NCI-H524 treated with DMSO at 0.1 percent for 48 hours (cell line): ENCODE results near the gene CUX1.
"Not testable (repeated sequence)": the region's sequence is repeated elsewhere in the genome, so short reads cannot be mapped to it uniquely, and the experiment has no call there.

Source experiments
- DNase-seq: peaks from one replicate; lab custom pipeline; 2025; lab: John Stamatoyannopoulos, UW

CUX1 gene

GRCh38 chr7:102099474-102099873, 282.0 kb downstream of the CUX1 start:
- no peak for DNase-seq

GRCh38 chr7:102101111-102101551, 283.7 kb downstream of the CUX1 start:
- no peak for DNase-seq

GRCh38 chr7:102101926-102102325, 284.5 kb downstream of the CUX1 start:
- no peak for DNase-seq

- DNase-seq = no peak
Observed at GRCh38 chr7:102103027-102103372, 285.6 kb downstream of the CUX1 start.

GRCh38 chr7:102104245-102104644, 286.8 kb downstream of the CUX1 start:
- no peak for DNase-seq

GRCh38 chr7:102106625-102107024, 289.2 kb downstream of the CUX1 start:
- DNase-seq = no peak

- no peak for DNase-seq
Observed at GRCh38 chr7:102107474-102108104, 290.2 kb downstream of the CUX1 start.

GRCh38 chr7:102111061-102112041, 293.9 kb downstream of the CUX1 start:
- no peak for DNase-seq

- DNase-seq = no peak
Observed at GRCh38 chr7:102115181-102115580, 297.8 kb downstream of the CUX1 start.

GRCh38 chr7:102115931-102116330, 298.5 kb downstream of the CUX1 start:
- DNase-seq = no peak

- DNase-seq = no peak
Observed at GRCh38 chr7:102117743-102118142, 300.3 kb downstream of the CUX1 start.

- DNase-seq = no peak
Observed at GRCh38 chr7:102119213-102119651, 301.8 kb downstream of the CUX1 start.

GRCh38 chr7:102119925-102120324, 302.5 kb downstream of the CUX1 start:
- DNase-seq = no peak

- no peak for DNase-seq
Observed at GRCh38 chr7:102120666-102121195, 303.3 kb downstream of the CUX1 start.

GRCh38 chr7:102122026-102122425, 304.6 kb downstream of the CUX1 start:
- DNase-seq = no peak

- DNase-seq = no peak
Observed at GRCh38 chr7:102125127-102125596, 307.7 kb downstream of the CUX1 start.

GRCh38 chr7:102128303-102128702, 310.9 kb downstream of the CUX1 start:
- no peak for DNase-seq

- no peak for DNase-seq
Observed at GRCh38 chr7:102129636-102130370, 312.4 kb downstream of the CUX1 start.

GRCh38 chr7:102132209-102132752, 314.9 kb downstream of the CUX1 start:
- DNase-seq = no peak

- DNase-seq = peak; percentile 30
Observed at GRCh38 chr7:102138676-102139075, 321.2 kb downstream of the CUX1 start.

GRCh38 chr7:102140952-102141370, 323.5 kb downstream of the CUX1 start:
- no peak for DNase-seq

- not testable (repeated sequence) for DNase-seq
Observed at GRCh38 chr7:102142433-102142832, 325.0 kb downstream of the CUX1 start.
